IMR-90 (cell line): Measurements from ENCODE around the gene ENPP7.

ENCODE experiments used
- BHLHE40 ChIP-seq: fragments of 150-350 bp; IDR thresholded peaks from 2 replicates; pipeline ENCODE4 v1.6.1; 2016; ENCODE audit warnings: mild to moderate bottlenecking, low read depth, low read length
- CTCF ChIP-seq: conservative IDR thresholded peaks from 2 replicates; pipeline ENCODE4 v1.5.1; 2012; ENCODE audit warnings: mild to moderate bottlenecking, low read depth, low read length, improper control_type of control experiment
- POLR2A ChIP-seq: IDR thresholded peaks from 2 replicates; pipeline ENCODE4 v1.6.1; 2012; ENCODE audit warnings: mild to moderate bottlenecking, low read depth, low read length
- RAD21 ChIP-seq: IDR thresholded peaks from 2 replicates; pipeline ENCODE4 v1.6.1; 2012; ENCODE audit warnings: low read length, improper control_type of control experiment
- RCOR1 ChIP-seq: IDR thresholded peaks from 2 replicates; pipeline ENCODE4 v1.6.1; 2012; ENCODE audit warnings: mild to moderate bottlenecking, low read length, improper control_type of control experiment; ENCODE audit not compliant: insufficient replicate concordance
- RFX5 ChIP-seq: IDR thresholded peaks from 2 replicates; pipeline ENCODE4 v1.8.0; 2012; ENCODE audit warnings: low read depth, mild to moderate bottlenecking, low read length, moderate library complexity
- SMC3 ChIP-seq: fragments of 150-350 bp; IDR thresholded peaks from 2 replicates; pipeline ENCODE4 v1.6.1; 2016; ENCODE audit warnings: low read depth, mild to moderate bottlenecking, antibody characterized with exemption, low read length, moderate library complexity

GRCh38 chr17:79730437-79730768 lies 340 bp upstream of the ENPP7 start:
- TF ChIP-seq CTCF: no peak
- no peak for TF ChIP-seq RFX5
- TF ChIP-seq POLR2A: no peak
- TF ChIP-seq RAD21: no peak
- TF ChIP-seq RCOR1: no peak
- TF ChIP-seq SMC3: no peak
- TF ChIP-seq BHLHE40: no peak
